SU-DHL-6 (cell line): ENCODE results near the gene PBX1.

Experiments
- H2AFZ ChIP-seq: fragments of 200-600 bp; sonication (generic); 2 replicates; pipeline ENCODE4 v1.6.1; 2014; ENCODE audit warnings: low read depth, mild to moderate bottlenecking, moderate library complexity, mixed read lengths, antibody characterized with exemption, low read length; ENCODE audit not compliant: severe bottlenecking
- H3F3A ChIP-seq: fragments of 200-600 bp; shearing (Covaris generic); 2 replicates; pipeline ENCODE4 v1.6.0; 2016; ENCODE audit warnings: antibody characterized with exemption, mild to moderate bottlenecking; ENCODE audit not compliant: insufficient read depth
- H3K27ac ChIP-seq: fragments of 200-600 bp; sonication (generic); 2 replicates; pipeline ENCODE4 v1.5.1; 2016; ENCODE audit warnings: low read depth, mild to moderate bottlenecking, low read length, moderate library complexity, mixed read lengths
- H3K27me3 ChIP-seq: fragments of 200-600 bp; sonication (generic), shearing (Covaris generic); 2 replicates; pipeline ENCODE4 v1.6.0; 2014; ENCODE audit warnings: mild to moderate bottlenecking, low read length
- H3K36me3 ChIP-seq: fragments of 200-600 bp; sonication (generic); 2 replicates; pipeline ENCODE4 v1.6.1; 2014; ENCODE audit warnings: mild to moderate bottlenecking, low read length, mixed read lengths
- H3K4me2 ChIP-seq: fragments of 300-600, 200-600 bp; shearing (Covaris generic), sonication (generic); 2 replicates; pipeline ENCODE4 v1.6.0; 2014; ENCODE audit warnings: low read length, low read depth, mild to moderate bottlenecking; ENCODE audit not compliant: poor library complexity, severe bottlenecking
- H3K4me3 ChIP-seq: fragments of 200-600 bp; sonication (generic); 2 replicates; pipeline ENCODE4 v1.5.1; 2014; ENCODE audit warnings: antibody characterized with exemption, low read length, mild to moderate bottlenecking, mixed read lengths; ENCODE audit not compliant: insufficient read depth, poor library complexity, severe bottlenecking
- H3K79me2 ChIP-seq: fragments of 200-600 bp; sonication (generic); 2 replicates; pipeline ENCODE4 v1.6.1; 2014; ENCODE audit warnings: mild to moderate bottlenecking, low read length, moderate library complexity; ENCODE audit not compliant: insufficient read depth
- H3K9ac ChIP-seq: fragments of 200-600 bp; sonication (generic); 2 replicates; pipeline ENCODE4 v1.7.0; 2014; ENCODE audit warnings: mild to moderate bottlenecking, low read length
- H3K9me2 ChIP-seq: fragments of 200-600 bp; sonication (generic); replicated peaks from 2 replicates; pipeline ENCODE4 v1.6.1; 2014; ENCODE audit warnings: low read length; ENCODE audit not compliant: insufficient read depth
- H3K9me3 ChIP-seq: fragments of 200-600 bp; sonication (generic); 2 replicates; pipeline ENCODE4 v1.6.1; 2014; ENCODE audit warnings: low read length, mixed read lengths; ENCODE audit not compliant: insufficient read depth
- H4K20me1 ChIP-seq: fragments of 200-600 bp; sonication (generic); 2 replicates; pipeline ENCODE4 v1.6.1; 2014; ENCODE audit warnings: low read depth, mild to moderate bottlenecking, antibody characterized with exemption, low read length, moderate library complexity, mixed read lengths
- CTCF ChIP-seq: fragments of 200-600 bp; sonication (generic); IDR thresholded peaks from one replicate; pipeline ENCODE4 v1.5.1; 2017; ENCODE audit warnings: antibody characterized with exemption, mild to moderate bottlenecking, low read length, moderate library complexity; ENCODE audit not compliant: insufficient read depth, poor library complexity, severe bottlenecking
- EZH2phosphoT487 ChIP-seq: fragments of 200-600 bp; sonication (generic), shearing (Covaris generic); conservative IDR thresholded peaks from 2 replicates; pipeline ENCODE4 v1.6.1; 2018; ENCODE audit warnings: mild to moderate bottlenecking, antibody characterized with exemption, low read length, moderate library complexity, mixed read lengths

The PBX1 gene

GRCh38 chr1:164771041-164771618, 212.1 kb downstream of the PBX1 start:
- Histone ChIP-seq H3K4me2 (no peak overlapping the region), H3K4me3 (no peak overlapping the region), H3K27ac (no peak overlapping the region), H3K9me3 (no peaks in the 10 kb centered on the region), H3K27me3 (no peaks in the 10 kb centered on the region), H4K20me1 (no peaks in the 10 kb centered on the region), H3F3A (no peaks in the 10 kb centered on the region), H3K36me3 (no peaks in the 10 kb centered on the region), H3K79me2 (no peaks in the 10 kb centered on the region), H3K9ac (no peak overlapping the region), H2AFZ (no peak overlapping the region), H3K9me2 (no peaks in the 10 kb centered on the region)
- TF ChIP-seq EZH2phosphoT487: no peak
- TF ChIP-seq CTCF: no peak

GRCh38 chr1:164771619-164772361, 212.8 kb downstream of the PBX1 start:
- no peak overlapping the region for H2AFZ ChIP-seq
- TF ChIP-seq EZH2phosphoT487: no peak
- no peak for TF ChIP-seq CTCF
- H3K9me2 ChIP-seq: no peaks in the 10 kb centered on the region
- H3K27me3 ChIP-seq: no peaks in the 10 kb centered on the region
- H3K27ac ChIP-seq: no peak overlapping the region
- no peaks in the 10 kb centered on the region for H3K79me2 ChIP-seq
- H3K9me3 ChIP-seq: no peaks in the 10 kb centered on the region
- no peak overlapping the region for H3K4me2 ChIP-seq
- no peaks in the 10 kb centered on the region for H4K20me1 ChIP-seq
- H3K4me3 ChIP-seq: no peak overlapping the region
- H3F3A ChIP-seq: no peaks in the 10 kb centered on the region
- no peak overlapping the region for H3K9ac ChIP-seq
- H3K36me3 ChIP-seq: no peaks in the 10 kb centered on the region

GRCh38 chr1:164772635-164773034, 213.7 kb downstream of the PBX1 start:
- TF ChIP-seq CTCF: no peak
- no peak for TF ChIP-seq EZH2phosphoT487
- no peaks in the 10 kb centered on the region for H3K79me2 ChIP-seq
- no peak overlapping the region for H2AFZ ChIP-seq
- H3K4me3 ChIP-seq: no peak overlapping the region
- H3K27me3 ChIP-seq: no peaks in the 10 kb centered on the region
- H3F3A ChIP-seq: no peaks in the 10 kb centered on the region
- no peaks in the 10 kb centered on the region for H3K9me3 ChIP-seq
- H4K20me1 ChIP-seq: no peaks in the 10 kb centered on the region
- no peaks in the 10 kb centered on the region for H3K9me2 ChIP-seq
- H3K27ac ChIP-seq: no peak overlapping the region
- no peaks in the 10 kb centered on the region for H3K36me3 ChIP-seq
- H3K9ac ChIP-seq: no peak overlapping the region
- no peak overlapping the region for H3K4me2 ChIP-seq
